ENCODE measurements around the gene COL11A1. TPM values are rescaled to one million over a fixed set of nuclear protein-coding genes. Genes with fewer than 3 reads are reported as not detected.

The COL11A1 gene
- total RNA-seq, 4 donors from 2014 or later: 0.34 to 3.7 (median 1.8) TPM

DNA sequence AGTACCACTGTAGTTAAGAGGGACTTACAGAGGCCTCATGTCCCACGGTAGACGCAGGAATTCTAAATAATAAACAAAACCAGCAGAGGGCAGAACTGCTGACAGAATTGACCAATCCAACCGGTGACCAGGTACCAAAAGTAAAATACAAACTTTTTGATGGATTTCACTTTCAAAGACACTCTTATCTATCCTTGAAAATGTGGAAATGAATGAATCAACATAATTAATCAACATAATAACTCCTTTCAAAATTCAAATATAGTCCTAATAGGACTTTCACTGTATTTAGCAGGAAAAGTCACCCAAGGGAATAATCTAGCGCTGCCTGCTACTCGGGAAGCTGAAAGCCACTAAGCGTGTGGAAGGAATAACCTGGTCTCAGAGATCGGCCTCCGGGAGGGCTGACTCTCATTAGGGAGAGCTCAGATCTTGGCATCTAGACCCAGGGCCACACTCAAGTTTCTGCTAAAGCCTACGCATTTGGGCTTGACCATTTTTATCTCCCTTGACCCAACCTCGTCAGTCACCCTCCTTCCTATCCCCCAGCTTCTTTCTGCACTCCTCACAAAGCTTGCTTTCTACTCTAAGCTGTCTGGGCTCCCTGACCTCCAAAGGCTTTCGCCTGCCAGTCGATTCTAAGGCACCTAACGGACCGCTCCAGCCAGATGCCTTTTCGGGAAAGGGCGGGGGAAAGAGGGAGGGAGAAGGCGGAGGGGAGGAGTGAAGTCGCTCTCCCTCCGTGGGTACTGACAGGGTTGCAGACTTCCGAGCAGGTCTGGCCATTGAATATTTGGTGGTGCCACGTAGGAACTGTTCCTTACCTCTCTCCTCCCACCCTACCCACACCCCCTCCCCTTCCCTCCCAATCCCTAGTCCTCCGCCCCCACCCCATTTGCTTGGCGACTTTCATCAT is 1.6 kb downstream of the COL11A1 start:
- WGBS, 2 donors: 2% methylated on average over 23 of the region's 23 CpGs
- no peak overlapping the region for H3K4me3 ChIP-seq (ENCODE audit: low read depth, poor library complexity, severe bottlenecking)
- peak in 1 of 2 donors; percentile 78 for DNase-seq (ENCODE audit: low spot score in 2 of 2)
- no peak for TF ChIP-seq CTCF (IDR thresholded peaks at IDR 0.05)
- no peak for TF ChIP-seq POLR2A (IDR thresholded peaks at IDR 0.05)
- intact Hi-C loops (cut with DNase I; ENCODE audit: low total_unique reads): no loop called here

DNA sequence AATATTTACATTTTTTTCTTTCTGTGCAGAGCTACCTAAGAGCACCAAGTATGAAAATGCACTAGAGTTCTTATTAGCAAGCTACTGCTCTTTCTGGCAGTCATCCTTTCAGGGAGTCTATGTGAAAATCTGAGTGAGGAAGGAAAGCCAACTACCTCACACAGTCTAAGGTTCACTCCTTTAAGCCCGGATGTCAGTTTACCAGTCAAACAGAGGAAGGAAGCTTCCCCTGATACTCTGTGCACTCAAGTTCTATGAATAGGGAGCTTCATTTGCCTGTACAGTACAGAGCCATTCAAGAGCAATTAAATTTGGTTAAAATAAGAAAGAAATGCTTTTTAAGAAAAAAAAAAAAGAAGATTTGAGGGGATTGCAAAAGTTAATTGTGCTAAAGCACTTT is 6.9 kb downstream of the COL11A1 start:
- intact Hi-C loops (cut with DNase I; ENCODE audit: low total_unique reads): no loop called here
- TF ChIP-seq CTCF (IDR thresholded peaks at IDR 0.05) (no peak), POLR2A (IDR thresholded peaks at IDR 0.05) (no peak)
- no peak for DNase-seq (ENCODE audit: low spot score in 2 of 2)
- no peak overlapping the region for H3K4me3 ChIP-seq (ENCODE audit: low read depth, poor library complexity, severe bottlenecking)
- 62 to 67% methylated on average over 1 of the region's 1 CpG for WGBS, 2 donors

DNA sequence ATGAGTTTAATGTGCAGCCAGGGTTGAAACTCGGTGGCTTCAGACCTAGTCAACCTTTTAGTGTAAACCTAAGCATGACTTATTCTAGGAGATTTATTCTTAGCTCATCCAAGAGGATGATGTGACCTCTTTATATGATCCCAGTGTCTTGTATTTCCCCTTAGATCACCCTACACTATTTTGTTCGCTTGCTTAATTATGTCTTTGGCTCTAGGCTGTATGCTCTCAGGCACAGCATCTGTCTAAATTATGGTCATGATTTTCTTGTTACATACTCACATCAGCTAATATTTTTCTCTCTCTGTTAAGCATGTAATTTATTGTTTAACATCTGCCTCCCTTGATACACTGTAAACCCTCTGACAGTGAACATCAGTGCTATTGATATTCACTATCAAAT is 19.1 kb downstream of the COL11A1 start:
- TF ChIP-seq POLR2A (IDR thresholded peaks at IDR 0.05) (no peak), CTCF (IDR thresholded peaks at IDR 0.05) (no peak)
- intact Hi-C loops (cut with DNase I; ENCODE audit: low total_unique reads): no loop called here
- 52 to 56% methylated on average over 2 of the region's 2 CpGs for WGBS, 2 donors
- no peak overlapping the region for H3K4me3 ChIP-seq (ENCODE audit: low read depth, poor library complexity, severe bottlenecking)
- no peak for DNase-seq (ENCODE audit: low spot score in 2 of 2)

- no peak for DNase-seq (ENCODE audit: low spot score in 2 of 2)
- no peak overlapping the region for H3K4me3 ChIP-seq (ENCODE audit: low read depth, poor library complexity, severe bottlenecking)
- no peak for TF ChIP-seq POLR2A (IDR thresholded peaks at IDR 0.05)
- TF ChIP-seq CTCF (IDR thresholded peaks at IDR 0.05): no peak
- WGBS, 2 donors: 66 to 74% methylated on average over 1 of the region's 1 CpG
- intact Hi-C loops (cut with DNase I; ENCODE audit: low total_unique reads): no loop called here
Observed at GRCh38 chr1:103087256-103087655, 21.1 kb downstream of the COL11A1 start.

GRCh38 chr1:103084181-103084580 is 24.1 kb downstream of the COL11A1 start:
- H3K4me3 ChIP-seq (ENCODE audit: low read depth, poor library complexity, severe bottlenecking): no peak overlapping the region
- no peak for DNase-seq (ENCODE audit: low spot score in 2 of 2)
- WGBS, 2 donors: 18 to 35% methylated on average over 2 of the region's 2 CpGs
- no peak for TF ChIP-seq CTCF (IDR thresholded peaks at IDR 0.05)
- TF ChIP-seq POLR2A (IDR thresholded peaks at IDR 0.05): no peak
- intact Hi-C loops (cut with DNase I; ENCODE audit: low total_unique reads): no loop called here
